Brain microvascular endothelial cell (primary cell): ENCODE data around the gene GNA15.

Source experiments
- DNase-seq: peaks from one replicate; pipeline ENCODE4 v3.0.0-alpha.2; 2020
- H3K27ac ChIP-seq: fragments of 250-450 bp; sonication (Bioruptor Pico); 2 replicates; pipeline ENCODE4 v1.5.1; 2020; ENCODE audit warnings: mild to moderate bottlenecking, moderate library complexity
- H3K27me3 ChIP-seq: fragments of 250-450 bp; sonication (Bioruptor Pico); replicated peaks from 2 replicates; pipeline ENCODE4 v1.5.1; 2020; ENCODE audit warnings: mild to moderate bottlenecking
- H3K36me3 ChIP-seq: fragments of 250-450 bp; sonication (Bioruptor Pico); replicated peaks from 2 replicates; pipeline ENCODE4 v1.5.1; 2020; ENCODE audit warnings: mild to moderate bottlenecking
- H3K4me3 ChIP-seq: 2 replicates; pipeline ENCODE4 v1.5.1; 2011; ENCODE audit warnings: low read depth, mild to moderate bottlenecking, control low read depth, low read length, moderate library complexity
- in situ Hi-C: cut with HindIII; loops from 2 replicates; pipeline ENCODE4 v1.10.0; 2017; ENCODE audit warnings: low sequenced_read_pairs, low pct_ligation_motif_present
- TF ChIP-seq, protein P1 (sequence below): IDR thresholded peaks from 2 replicates; pipeline ENCODE4 v1.5.1; 2011; ENCODE audit warnings: low read depth, mild to moderate bottlenecking, moderate library complexity, low read length, control low read depth, inconsistent platforms; ENCODE audit errors: missing control alignments

GNA15 gene

GRCh38 chr19:3213159-3213558 is 77.3 kb downstream of the GNA15 start:
- H3K4me3 ChIP-seq, result no peak overlapping the region
- in situ Hi-C loops, result no loop called here
- H3K27ac ChIP-seq, result no peak overlapping the region

More at GRCh38 chr19:3213159-3213558, 77.3 kb downstream of the GNA15 start:
- no peak for DNase-seq
- peaks cover under 1% of the 10 kb centered on the region for H3K36me3 ChIP-seq
- TF ChIP-seq, protein P1, sequence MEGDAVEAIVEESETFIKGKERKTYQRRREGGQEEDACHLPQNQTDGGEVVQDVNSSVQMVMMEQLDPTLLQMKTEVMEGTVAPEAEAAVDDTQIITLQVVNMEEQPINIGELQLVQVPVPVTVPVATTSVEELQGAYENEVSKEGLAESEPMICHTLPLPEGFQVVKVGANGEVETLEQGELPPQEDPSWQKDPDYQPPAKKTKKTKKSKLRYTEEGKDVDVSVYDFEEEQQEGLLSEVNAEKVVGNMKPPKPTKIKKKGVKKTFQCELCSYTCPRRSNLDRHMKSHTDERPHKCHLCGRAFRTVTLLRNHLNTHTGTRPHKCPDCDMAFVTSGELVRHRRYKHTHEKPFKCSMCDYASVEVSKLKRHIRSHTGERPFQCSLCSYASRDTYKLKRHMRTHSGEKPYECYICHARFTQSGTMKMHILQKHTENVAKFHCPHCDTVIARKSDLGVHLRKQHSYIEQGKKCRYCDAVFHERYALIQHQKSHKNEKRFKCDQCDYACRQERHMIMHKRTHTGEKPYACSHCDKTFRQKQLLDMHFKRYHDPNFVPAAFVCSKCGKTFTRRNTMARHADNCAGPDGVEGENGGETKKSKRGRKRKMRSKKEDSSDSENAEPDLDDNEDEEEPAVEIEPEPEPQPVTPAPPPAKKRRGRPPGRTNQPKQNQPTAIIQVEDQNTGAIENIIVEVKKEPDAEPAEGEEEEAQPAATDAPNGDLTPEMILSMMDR, result no peak
- no peaks in the 10 kb centered on the region for H3K27me3 ChIP-seq
